OCI-M2 (cell line): ENCODE data around the gene CCDC102A.

Source experiments
- DNase-seq: peaks from one replicate; lab custom pipeline; 2025; ENCODE audit not compliant: unreplicated experiment; lab: John Stamatoyannopoulos, UW

The CCDC102A gene

DNA sequence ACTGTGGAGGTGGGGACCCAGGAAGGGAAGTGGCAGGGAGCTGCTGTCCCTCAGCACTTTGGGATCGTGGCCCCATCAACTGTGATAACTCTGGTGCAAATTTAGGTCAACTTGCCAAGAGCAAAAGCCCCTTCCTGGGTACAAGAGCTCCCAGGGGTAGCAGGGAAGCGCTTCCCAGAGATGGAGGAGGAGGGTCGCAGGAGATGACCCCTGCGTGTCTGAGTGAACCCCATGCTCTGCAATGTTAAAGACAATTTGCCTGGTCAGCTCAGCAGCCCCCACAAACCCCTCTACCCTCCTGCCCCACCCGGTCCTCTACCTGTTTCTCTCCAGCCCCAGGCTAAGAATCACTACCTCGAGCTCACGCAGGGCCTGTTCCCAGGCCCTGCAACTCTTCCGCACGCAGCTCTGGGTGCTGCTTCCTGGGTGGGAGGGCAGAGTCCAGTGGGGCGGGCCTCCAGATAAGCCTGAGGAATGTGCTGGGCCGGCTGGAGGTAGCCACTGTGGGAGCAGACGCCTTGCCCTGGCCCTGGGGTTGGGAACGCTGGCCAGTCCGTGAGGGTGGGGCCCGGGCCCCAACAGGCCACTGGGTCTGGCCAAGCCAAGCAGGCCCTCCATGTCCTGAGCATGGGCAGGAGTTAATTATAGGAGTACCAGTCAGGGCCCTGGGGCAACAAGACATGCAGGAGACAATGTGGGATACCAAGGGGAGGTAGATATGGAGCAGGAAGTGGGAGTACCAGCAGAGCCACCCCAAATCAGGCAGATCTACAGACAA lies 56.2 kb downstream of the CCDC102A start:
- DNase-seq, result no peak

DNA sequence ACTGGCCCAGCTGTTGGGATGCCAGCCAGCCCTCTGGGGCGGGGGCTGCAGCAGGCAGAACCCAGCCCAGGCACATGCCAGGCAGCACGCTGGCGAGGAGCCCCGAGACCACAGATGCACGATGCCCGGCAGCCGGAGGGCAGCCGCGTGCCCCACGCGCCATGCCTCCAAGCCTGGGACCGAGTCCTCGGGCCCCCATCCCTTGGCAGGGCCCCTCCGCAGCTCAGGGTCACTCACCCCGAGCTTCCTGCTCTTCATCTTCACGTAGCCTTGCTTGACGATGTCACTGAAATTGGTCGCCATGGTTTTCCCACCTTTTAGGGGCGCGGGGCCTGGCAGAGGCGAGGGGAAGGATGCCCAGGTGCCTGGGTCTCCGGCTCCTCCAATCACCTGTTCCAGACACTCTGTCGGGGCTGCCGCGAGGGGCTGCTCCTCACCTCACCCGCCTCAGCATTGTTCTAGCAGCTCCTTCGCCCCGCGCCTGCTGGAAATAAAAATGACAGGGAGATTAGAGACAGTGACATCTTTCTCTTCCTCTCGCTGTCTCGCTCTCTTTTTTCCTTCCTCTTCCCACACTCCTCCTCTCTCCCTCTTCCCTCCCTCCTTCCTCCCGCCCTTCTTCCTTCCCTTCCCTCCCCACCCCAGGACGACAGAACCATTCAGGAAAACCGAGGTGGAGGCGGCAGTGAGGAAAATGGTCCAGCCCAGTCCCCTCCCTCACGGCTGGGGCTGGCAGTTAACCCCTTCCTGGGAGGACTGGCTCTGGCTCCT lies 57.0 kb downstream of the CCDC102A start:
- no peak for DNase-seq

DNA sequence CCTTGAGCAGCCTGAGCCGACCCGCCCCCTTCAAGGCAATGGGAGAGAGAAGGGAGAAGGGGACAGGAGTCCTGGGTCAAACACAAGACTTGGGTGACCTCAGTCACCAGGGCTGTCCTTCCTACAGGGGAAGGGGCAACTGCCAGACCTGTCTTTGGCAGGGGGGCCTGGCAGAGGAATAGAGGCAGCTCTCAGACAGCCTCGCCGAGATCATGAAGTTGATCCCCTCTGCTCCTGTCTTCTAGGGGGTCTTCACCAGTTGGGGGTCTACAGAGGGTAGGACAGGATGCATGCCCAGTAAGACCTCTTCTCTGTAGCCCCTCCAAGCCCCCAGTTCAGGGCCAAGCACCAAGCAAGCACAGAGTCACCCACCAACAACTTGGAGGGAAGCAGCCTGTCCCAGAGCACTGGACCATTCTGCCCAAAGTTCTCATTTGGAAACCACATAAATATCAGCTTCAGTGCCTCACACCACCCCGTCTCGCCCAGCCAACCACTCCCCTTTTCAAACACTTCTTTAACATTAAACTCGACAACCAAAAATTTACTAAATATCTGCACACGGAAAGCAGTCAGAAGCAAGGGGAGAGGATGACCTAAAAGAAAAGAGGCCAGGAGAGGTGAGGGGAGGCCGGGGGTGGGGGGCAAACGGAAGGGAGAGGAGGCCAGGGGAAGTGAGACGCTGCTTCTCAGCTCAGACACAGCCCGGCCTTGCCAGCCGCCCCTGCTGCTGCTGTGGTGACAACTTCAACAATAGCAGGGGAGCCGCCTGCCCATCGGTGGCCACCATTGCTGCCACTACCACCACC lies 57.8 kb downstream of the CCDC102A start:
- DNase-seq, result no peak

DNA sequence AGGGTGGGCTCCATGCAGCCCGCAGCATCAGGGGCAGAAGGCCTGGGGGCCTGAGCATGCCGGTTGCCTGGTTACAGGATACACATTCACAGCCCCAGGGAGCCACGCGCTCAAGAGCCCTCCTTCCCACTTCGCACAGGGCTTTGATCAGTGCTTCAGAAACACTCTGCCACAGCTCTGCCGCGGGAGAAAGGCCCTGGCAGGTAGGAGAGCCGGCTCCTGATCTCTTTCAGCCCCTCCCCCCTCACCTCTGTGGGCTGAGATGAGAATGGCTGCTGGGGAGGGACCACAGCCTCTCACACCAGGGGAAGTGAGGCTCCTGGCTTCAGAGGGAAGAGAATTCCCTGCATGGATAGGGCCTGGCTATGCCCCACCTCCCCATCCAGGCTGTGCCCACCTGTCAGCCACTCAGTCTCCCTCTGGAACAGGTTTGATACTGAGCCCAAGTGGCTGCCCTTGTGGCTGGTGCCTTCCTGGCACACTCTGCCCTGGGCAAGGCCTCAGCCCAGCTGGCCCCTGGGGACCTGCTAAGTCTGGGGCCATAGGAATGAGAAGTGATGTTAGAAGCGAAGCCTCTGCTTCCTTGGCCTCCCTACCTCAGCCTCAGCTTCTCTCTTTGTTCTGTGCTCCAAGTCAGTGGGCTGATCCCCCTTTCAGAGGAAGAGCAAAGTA lies 58.7 kb downstream of the CCDC102A start:
- DNase-seq, result no peak

DNA sequence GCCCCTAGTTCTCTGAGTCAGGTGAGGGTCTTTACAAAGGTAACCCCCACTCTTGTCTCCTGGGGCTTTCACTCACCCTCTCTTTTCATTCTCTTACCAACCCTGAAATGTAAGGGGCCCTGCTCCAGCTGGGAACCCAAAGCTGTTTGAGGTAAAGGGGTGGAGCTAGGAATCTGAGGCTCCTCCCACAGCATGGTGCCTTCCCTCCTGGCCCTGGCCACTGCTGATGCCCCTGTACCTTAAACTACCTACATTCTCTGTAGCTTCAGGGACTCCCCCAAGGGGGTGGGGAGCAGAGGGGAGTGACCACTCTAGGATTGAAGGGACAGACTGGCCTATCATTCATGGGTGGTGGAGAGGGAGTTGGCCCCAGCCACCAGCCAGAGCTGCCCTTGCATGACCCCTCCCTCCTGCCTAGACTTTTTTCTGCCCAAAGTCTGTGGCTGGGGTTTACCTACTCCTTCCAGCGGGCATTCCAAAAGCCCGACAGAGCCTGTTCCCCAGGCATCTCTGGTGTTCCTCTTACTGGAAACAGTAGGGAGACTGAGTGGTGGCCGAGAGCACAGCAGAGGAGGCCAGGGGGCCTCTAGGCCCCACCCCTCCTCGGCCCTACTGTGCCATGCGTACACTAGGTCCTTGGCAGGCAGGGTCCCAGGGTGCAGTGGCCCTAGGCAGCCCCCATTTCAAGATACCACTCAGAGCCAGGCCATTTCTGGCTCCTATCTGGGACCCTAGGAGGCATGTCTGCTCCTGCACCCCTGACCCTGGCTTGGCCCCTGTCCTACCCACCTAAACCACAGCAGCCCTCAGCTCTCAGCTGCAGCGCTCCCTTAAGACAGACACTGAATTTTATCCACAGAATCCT lies 59.6 kb downstream of the CCDC102A start:
- no peak for DNase-seq

DNA sequence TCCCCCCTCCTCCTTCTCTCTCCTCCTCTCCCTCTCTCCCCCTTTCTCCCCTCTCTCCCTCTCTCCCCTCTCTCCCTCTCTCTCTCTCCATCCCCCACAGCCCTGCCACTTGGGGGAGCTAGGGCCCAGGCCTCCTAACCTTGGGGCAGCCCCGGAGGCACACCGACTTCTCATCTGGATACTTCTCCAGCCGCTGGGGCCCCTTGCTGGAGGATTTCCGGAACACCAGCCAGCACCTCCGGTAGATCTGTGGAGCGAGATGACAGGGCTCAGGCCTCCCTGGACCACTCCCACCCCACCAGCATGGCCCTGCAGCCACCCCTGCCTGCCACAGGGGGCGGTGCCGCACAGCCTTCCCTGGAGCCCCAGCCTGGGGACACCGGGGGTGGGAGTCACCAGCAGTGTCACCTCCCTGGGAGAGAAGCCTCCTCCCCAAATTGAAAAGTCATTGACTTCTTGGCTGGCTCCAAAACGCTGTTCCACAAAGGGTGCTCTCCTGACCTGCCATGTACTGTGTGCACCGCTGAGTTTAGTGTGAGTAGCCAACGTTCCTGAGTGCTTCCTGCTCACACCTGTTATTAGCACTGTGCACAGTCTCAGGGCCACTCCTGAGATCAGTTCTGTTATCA lies 60.5 kb downstream of the CCDC102A start:
- peak; percentile 54 for DNase-seq

DNA sequence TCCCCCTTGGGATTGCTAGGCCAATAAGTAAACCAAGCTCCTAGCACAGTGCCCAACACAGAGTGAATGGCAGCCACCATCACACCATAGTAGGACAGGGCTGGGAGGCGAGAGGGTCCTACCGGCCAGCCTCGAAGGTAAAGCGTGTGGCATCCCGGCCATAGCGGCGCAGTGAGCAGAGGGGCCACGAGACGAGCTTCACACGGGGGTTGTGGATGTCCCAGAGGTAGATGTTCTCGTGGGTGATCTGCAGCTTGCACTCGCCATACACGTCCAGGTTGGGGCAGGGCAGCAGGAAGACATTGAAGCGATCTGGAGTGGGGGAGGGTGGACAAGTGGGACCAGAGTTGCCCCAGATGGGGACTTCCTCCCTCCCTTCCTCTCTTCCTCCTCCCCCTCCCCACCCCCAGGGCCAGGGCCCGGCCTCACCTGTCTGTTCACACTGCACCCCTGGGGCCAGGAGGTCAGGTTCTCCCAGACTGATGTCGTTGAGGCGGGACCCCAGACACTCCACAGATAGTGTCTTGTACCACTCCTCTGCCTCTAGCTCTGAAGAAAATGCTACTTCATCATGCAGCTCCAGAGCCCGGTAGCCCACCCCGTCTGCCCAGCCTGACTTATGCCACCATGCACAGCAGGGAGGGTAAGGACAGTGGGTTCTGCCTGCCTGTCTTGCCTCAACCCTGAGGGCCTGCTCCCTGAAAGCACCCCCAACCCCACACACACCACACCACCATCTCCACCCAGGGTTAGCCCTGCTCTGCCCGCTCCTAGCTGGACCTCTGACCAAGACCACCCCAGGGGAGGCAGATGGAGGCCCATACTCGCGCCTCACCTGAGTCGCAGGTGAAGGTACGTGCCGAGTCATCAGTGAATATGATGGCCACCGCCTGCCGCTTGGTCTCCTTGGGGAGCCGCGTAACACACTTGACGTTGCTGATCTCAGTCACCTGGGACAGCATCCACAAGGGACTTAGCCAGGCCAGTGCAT lies 61.4 kb downstream of the CCDC102A start:
- no peak for DNase-seq

DNA sequence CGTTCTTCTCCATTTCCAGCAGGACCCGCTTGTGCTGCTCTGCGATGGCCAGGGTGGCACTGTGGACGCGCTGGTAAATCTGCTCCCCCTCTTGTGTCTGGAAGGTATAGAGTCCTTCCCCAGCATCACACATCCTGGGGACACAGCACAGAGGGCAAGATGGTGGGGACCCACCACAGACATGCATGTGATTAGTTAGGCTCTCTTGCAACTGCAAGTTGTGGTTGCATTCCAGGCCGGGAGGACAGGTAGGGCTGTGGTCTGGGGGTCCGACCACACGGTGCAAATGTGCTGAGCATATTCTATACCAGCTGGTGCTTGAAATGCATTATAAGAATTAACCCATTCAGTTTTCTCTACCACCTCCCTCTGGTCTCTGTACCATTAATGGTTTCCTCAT lies 62.5 kb downstream of the CCDC102A start:
- no peak for DNase-seq

DNA sequence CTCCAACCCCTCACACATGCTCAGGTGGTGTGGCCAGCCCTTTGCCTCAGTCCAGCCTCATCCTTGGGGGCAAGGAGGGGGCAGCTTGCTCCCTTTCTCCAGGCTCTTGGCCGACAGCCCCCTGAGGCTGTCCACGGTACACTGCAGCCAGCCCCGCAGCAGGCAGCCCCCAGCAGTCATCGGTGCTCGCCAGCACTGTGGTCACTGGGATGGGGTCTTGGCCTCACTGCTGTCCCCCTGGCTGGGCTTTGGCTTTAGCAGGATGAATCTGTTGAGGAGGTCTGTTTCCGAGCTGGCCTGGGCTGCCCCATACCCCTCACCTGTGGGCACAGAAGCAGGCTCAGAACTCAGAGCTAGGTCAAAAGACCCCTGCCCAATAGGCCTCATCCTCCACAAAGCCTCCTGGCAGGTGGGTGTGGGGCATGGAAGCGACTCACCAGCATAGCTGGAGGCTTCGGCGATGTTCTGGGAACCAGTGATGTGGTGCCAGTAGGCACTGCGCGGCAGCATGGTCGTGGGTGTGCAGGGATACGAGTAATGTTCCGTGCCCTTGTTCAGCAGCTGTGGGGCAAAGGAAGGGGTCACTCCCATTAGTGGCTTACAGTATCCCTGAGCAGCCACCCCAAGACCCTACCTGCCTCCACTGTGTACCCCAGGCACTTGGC lies 63.1 kb downstream of the CCDC102A start:
- no peak for DNase-seq

DNA sequence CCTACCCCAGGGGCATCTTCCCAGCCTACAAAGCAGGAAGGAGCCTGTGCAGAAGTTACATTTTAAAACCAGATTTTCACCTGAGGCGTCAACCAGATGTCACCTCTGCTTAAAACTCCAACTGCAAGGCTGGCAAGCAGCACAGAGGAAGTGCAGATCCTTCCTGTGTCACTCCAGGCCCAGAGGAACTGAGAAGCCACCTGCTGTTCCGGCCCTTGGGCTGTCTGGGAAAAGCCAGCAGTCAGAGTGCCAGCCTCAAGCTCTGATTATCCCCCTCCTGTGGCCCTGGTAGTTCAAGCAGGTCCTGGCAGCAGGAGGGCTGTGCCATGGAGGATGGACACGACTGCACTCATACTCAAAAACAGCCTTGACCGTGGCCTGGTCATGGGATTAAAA lies 63.7 kb downstream of the CCDC102A start:
- no peak for DNase-seq

DNA sequence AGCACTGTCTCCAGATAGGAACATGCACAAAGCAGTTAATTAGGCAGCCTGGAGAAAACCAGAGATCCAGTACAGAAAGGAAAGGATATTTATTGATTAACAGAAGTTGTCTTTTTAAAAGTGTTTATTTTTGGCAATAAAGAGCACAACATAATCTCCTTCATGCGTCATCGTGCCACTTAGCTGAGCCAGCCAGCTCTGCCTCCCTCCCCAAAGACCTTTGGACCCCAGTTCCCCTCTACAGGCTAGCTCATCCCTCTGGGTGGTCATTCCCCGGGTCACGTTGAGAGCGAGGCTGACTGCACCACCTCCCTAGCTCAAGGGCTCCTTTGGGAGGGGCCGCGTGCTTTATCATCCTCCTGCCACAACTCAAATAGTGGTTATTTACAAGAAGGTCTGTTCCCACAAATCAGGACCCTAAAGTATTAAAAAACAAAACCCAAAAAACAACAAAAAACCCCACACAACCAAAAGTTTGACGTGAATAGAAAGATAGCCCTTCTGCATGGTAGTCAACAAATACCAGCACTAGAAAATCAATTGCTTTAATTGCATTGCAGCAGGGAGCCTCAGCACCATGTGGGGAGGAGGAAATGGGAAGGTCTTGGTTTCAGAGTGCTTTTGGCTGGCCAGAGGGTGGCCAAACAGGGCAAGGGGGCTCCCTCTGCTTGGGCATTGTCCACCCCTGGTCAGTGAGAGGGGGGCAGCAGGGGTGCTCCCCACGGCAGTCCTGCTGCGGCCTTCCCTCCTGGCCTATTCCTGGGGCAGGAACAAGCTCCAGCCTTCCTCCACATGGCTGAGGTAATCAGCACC lies 64.3 kb downstream of the CCDC102A start:
- no peak for DNase-seq

DNA sequence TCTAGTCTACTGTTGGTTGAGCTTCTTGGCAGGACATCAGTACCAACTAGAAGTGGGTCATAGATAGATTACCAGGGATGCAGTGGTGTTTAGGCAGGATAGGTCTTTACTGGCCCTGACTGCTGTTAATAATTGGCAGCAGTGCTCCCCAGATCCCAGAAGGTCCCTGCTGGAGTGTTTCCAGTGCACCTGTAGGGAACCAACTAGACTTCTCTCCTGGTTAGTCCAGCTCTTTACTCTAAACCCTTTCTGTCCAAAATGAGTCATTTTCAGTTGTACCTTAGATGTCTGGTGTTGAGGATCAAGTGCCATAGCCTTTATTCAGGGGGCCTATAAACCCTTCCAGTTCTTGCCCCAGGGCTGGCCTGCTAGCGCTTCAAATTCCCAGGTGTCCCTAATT lies 65.2 kb downstream of the CCDC102A start:
- DNase-seq, result no peak

DNA sequence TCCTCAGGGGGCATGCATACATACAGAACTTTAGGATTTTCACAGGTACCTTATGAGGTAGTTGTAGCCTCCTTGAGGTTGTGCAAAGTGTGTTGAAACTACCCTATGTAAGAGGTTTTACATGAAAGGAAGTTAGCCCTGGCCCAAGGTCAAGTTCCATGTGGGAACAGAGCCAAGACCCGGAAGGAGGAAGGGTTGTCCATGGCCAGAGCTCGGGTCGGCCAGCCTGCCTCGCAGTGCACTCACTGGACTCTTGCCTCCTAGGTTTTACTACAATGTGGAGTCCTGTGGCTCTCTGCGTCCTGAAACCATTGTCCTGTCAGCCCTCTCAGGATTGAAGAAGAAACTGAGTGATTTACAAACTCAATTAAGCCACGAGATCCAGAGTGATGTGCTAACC lies 65.7 kb downstream of the CCDC102A start:
- DNase-seq, result no peak

DNA sequence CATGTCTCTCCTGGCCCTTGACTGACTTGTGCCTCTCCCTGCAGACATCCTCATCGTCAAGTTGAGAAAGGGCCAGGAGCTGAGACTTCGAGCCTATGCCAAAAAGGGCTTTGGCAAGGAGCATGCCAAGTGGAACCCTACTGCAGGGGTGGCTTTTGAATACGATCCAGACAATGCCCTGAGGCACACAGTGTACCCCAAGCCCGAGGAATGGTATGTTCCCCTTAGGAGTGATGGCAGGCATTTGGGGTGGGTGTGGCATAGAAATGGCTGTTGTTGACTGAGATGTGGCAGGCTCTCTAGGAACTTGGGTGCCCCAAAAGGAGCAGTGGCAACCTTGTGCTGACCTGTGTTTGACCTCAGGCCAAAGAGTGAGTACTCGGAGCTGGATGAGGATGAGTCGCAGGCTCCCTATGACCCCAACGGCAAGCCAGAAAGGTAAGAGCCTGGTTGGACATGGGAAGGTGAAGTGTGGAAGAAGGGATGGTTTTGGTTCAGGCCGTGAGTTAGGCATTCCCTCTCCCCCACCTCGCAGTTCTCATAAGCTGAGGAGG lies 66.4 kb downstream of the CCDC102A start:
- DNase-seq, result no peak

DNA sequence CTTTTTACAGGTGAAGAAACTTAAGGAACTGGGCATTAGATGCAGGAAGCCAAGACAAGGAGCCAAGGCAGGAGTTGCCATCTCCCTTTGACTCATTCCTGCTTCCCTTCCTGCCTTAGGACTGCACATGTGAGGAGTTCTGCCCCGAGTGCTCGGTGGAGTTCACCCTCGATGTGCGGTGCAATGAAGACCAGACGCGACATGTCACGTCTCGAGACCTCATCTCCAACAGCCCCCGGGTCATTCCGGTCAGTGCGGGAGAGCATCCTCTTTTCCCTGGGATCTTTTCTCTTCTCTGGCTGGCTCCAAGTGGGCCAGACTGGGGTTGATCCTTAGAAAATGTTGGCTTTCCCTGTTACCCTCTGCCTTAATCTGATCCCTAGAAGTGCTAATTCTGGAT lies 67.3 kb downstream of the CCDC102A start:
- no peak for DNase-seq

DNA sequence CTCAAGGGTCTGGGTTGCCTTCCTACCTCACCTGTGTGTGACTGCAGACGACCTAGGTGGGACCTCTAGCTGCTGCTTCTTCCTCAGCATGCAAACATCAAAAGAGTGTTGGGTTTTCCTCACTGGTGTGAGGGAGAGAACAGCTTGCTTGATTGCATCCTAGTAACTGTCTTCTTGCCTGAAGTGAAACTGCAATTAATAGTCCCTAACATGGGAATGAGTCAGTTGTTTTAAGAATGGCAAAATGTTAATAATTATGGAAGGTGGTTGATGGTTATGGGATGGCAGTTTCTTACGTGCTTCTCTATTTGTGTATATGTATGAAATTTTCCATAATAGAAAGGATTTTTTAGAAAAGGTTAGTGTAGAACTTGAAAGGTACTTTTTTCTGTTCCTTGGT lies 68.0 kb downstream of the CCDC102A start:
- DNase-seq, result no peak

DNA sequence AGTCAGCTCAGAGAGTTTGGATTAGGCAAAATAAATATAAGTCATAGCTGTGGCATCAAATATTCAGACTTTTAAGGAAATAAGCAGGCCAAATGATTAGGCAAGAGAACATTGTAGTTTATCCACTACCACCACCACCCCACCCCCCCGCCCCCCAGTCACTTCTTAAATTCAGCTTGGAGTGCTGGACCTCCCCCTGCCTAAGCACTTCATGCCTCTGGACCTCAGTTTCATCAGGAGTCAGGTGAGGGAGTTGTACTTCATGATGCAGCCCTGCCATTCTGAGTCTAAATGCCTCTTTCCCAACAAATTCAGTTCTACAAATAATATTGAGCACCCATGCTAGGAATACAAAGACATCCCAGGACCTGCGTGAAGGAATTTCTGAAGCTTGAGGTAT lies 71.8 kb downstream of the CCDC102A start:
- DNase-seq, result no peak
